ENCODE data around the gene SAP30BP.

Gene SAP30BP

DNA sequence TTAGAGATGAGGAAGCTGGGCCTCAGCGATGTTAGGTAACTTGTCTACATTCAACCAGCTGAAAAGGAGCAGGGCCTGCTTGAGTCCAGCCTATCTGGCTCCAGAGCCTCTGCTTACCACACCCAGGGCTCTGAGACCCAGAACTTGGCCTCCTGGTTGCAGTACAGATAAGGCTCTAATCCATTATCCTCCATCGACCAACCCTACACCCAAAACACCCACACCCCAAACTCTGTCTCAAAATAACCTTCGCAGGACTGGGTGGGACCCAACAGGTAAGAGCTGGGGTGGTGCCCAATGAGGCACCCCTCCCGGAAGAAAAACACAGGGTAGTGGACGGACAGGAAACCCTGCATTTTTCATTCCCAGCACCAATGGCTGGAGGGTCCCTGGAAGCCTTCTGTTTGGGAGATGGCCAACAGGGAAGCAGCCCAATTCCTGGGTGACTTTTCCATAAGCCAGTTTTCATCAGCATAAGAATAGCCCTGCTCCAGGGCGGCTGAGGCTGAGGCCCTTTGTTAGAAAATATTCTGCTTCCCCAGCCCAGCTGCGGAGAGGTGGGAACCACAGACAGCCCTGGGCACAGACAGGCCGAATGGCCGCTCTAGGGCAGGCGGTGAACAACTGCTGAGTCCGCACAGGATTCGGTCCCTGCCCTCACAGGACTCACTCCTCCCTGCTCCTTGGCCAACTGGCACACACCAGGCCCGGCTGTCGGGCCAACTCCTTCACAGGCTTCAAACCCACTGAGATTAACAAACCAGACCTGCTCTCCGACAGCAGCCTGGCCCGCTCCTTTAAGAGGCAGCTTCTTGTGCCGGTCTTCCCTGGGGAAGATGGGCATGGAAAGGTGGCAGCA lies 24.1 kb upstream of the SAP30BP start:
- TF ChIP-seq ZNF830 (tag by site-specific recombination; IDR thresholded peaks at IDR 0.05; ENCODE audit: low read depth) (no peak), ZNF449 (tag by site-specific recombination; IDR thresholded peaks at IDR 0.05) (no peak), ZBTB8A (tag by site-specific recombination; IDR thresholded peaks at IDR 0.05) (no peak), ZNF623 (tag by site-specific recombination; IDR thresholded peaks at IDR 0.05) (no peak)
- POLR2A ChIA-PET = interaction anchor here (1.4 kb wide), 1 partner anchor 137 kb away, joined by 3 read pairs; no protein-coding TSS in a partner anchor
- no peak overlapping the region for H3K27ac ChIP-seq (ENCODE audit: extremely low read depth, low read depth, low read length)

DNA sequence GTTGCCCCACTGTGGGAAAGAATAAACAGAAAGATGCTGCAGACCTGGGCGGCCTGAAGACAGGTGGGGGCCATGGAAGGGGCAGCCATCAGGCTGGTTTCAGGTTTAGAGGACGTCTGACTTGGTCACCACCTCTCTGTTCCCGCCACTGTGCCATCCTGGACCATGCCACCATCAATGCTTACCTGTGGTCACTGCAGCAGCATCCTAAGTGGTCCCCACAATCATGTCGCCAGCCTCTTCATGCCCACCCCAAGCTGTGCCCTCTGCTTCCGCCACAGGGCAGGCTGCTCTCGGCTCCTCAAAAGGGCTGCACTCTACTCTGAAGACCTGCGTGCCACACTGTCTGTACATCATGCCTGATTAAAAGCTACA lies 23.5 kb upstream of the SAP30BP start:
- peaks cover 10 to 72% of the 10 kb centered on the region in 2 experiments; a peak in 2 of 3 replicates for H3K36me3 ChIP-seq (ENCODE audit: control insufficient read depth in 2 of 2, insufficient read depth in 1 of 2, low read length in 2 of 2)

More for the DNA sequence above, 24.1 kb upstream of the SAP30BP start:
- peaks cover 9 to 71% of the 10 kb centered on the region in 2 experiments; a peak in 2 of 3 replicates for H3K36me3 ChIP-seq (ENCODE audit: control insufficient read depth in 2 of 2, insufficient read depth in 1 of 2, low read length in 2 of 2)
- H3K4me3 ChIP-seq (ENCODE audit: low read depth, low read length) = no peak overlapping the region
- no peaks in the 10 kb centered on the region for H3K9me3 ChIP-seq (ENCODE audit: control insufficient read depth, insufficient read depth, low read depth, low read length)
- CTCF ChIA-PET = interaction anchor here (0.9 to 22.8 kb wide), 4 partner anchors 9 to 43 kb away, joined by 3 to 410 read pairs (median 14); partner anchors contain the start of gene SMIM5
- no peaks in the 10 kb centered on the region for H3K4me1 ChIP-seq (ENCODE audit: control insufficient read depth, insufficient read depth, low read length)

DNA sequence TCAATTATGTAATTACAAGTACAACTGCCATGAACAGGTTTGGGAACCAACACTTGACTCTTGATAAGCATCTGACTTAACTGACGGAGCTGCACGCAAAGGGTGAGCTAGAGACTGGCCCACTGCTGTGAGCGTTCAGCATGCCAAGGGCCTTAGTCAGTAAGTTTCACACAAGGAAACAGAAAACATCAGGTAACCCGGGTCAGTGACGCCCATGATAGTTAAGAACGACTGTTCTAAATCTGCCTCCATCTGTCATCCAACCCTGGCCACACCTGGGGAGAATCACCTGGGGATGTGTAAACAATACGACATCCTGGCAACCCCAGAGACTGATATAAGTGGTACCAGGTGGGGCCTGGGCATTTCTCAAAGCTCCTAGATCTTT lies 21.6 kb upstream of the SAP30BP start:
- no peaks in the 10 kb centered on the region for H3K9me3 ChIP-seq (ENCODE audit: control insufficient read depth, insufficient read depth, low read depth, low read length)
- no peaks in the 10 kb centered on the region for H3K4me1 ChIP-seq (ENCODE audit: control insufficient read depth, insufficient read depth, low read length)
- H3K36me3 ChIP-seq (ENCODE audit: control insufficient read depth in 2 of 2, insufficient read depth in 1 of 2, low read length in 2 of 2) = peaks cover 12 to 74% of the 10 kb centered on the region in 2 experiments
- no peak overlapping the region for H3K27ac ChIP-seq (ENCODE audit: extremely low read depth, low read depth, low read length)
- TF ChIP-seq ZIC2 (tag by site-specific recombination; IDR thresholded peaks at IDR 0.05) = peak; percentile 28; the same call in 1 of the 2 replicates
- TF ChIP-seq ZNF629 (tag by site-specific recombination; IDR thresholded peaks at IDR 0.05) = peak; percentile 76
- TF ChIP-seq ZBTB21 (tag by site-specific recombination; IDR thresholded peaks at IDR 0.05) = 0 out of 2 replicates have a peak, but pooled peaks have one; percentile 14
- peak; percentile 48; the same call in 1 of the 2 replicates for TF ChIP-seq SP7 (tag by site-specific recombination; IDR thresholded peaks at IDR 0.05)
- TF ChIP-seq, protein P1, sequence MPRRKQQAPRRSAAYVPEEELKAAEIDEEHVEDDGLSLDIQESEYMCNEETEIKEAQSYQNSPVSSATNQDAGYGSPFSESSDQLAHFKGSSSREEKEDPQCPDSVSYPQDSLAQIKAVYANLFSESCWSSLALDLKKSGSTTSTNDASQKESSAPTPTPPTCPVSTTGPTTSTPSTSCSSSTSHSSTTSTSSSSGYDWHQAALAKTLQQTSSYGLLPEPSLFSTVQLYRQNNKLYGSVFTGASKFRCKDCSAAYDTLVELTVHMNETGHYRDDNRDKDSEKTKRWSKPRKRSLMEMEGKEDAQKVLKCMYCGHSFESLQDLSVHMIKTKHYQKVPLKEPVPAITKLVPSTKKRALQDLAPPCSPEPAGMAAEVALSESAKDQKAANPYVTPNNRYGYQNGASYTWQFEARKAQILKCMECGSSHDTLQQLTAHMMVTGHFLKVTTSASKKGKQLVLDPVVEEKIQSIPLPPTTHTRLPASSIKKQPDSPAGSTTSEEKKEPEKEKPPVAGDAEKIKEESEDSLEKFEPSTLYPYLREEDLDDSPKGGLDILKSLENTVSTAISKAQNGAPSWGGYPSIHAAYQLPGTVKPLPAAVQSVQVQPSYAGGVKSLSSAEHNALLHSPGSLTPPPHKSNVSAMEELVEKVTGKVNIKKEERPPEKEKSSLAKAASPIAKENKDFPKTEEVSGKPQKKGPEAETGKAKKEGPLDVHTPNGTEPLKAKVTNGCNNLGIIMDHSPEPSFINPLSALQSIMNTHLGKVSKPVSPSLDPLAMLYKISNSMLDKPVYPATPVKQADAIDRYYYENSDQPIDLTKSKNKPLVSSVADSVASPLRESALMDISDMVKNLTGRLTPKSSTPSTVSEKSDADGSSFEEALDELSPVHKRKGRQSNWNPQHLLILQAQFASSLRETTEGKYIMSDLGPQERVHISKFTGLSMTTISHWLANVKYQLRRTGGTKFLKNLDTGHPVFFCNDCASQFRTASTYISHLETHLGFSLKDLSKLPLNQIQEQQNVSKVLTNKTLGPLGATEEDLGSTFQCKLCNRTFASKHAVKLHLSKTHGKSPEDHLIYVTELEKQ (tag by site-specific recombination; IDR thresholded peaks at IDR 0.05; ENCODE audit: borderline replicate concordance) = no peak
- no peak for TF ChIP-seq ZFP41 (tag by site-specific recombination; IDR thresholded peaks at IDR 0.05; ENCODE audit: borderline replicate concordance)
- peak; percentile 12; the same call in 1 of the 2 replicates for TF ChIP-seq GLIS1 (tag by site-specific recombination; IDR thresholded peaks at IDR 0.05)
- no peak for TF ChIP-seq ZNF843 (tag by site-specific recombination; IDR thresholded peaks at IDR 0.05)
- no peak for TF ChIP-seq ZNF621 (tag by site-specific recombination; IDR thresholded peaks at IDR 0.05)
- no peak for TF ChIP-seq ZNF707 (tag by site-specific recombination; IDR thresholded peaks at IDR 0.05)
- TF ChIP-seq SP3 (tag by site-specific recombination; IDR thresholded peaks at IDR 0.05) = no peak
- POLR2A ChIA-PET = interaction anchor here (0.7 to 1.8 kb wide), 2 partner anchors 9 to 12 kb away, joined by 3 to 9 read pairs; partner anchors contain the start of gene SMIM5
- H3K4me3 ChIP-seq (ENCODE audit: low read depth, low read length) = no peak overlapping the region
- CTCF ChIA-PET = interaction anchor here (0.6 to 22.8 kb wide), 8 partner anchors 8 to 141 kb away, joined by 4 to 410 read pairs (median 13); partner anchors contain the start of gene SMIM5

More for the DNA sequence above, 23.5 kb upstream of the SAP30BP start:
- H3K9me3 ChIP-seq (ENCODE audit: control insufficient read depth, insufficient read depth, low read depth, low read length) = no peaks in the 10 kb centered on the region
- POLR2A ChIA-PET = interaction anchor here (1.4 kb wide), 1 partner anchor 136 kb away, joined by 3 read pairs; no protein-coding TSS in a partner anchor
- no peak overlapping the region for H3K27ac ChIP-seq (ENCODE audit: extremely low read depth, low read depth, low read length)
- CTCF ChIA-PET = interaction anchor here (1.0 to 22.8 kb wide), 4 partner anchors 10 to 106 kb away, joined by 3 to 410 read pairs (median 18); partner anchors contain the start of gene SMIM5
- no peaks in the 10 kb centered on the region for H3K4me1 ChIP-seq (ENCODE audit: control insufficient read depth, insufficient read depth, low read length)
- H3K4me3 ChIP-seq (ENCODE audit: low read depth, low read length) = no peak overlapping the region
- TF ChIP-seq SP3 (tag by site-specific recombination; IDR thresholded peaks at IDR 0.05) (no peak), ZNF514 (tag by site-specific recombination; IDR thresholded peaks at IDR 0.05) (no peak), ZNF561 (tag by site-specific recombination; IDR thresholded peaks at IDR 0.05; ENCODE audit: borderline replicate concordance) (no peak), MZF1 (tag by site-specific recombination; IDR thresholded peaks at IDR 0.05; ENCODE audit: borderline replicate concordance) (no peak), ZNF324 (tag by site-specific recombination; IDR thresholded peaks at IDR 0.05) (no peak), ZSCAN23 (tag by site-specific recombination; IDR thresholded peaks at IDR 0.05) (no peak), ZFP69B (tag by site-specific recombination; IDR thresholded peaks at IDR 0.05) (no peak), ZNF184 (tag by site-specific recombination; IDR thresholded peaks at IDR 0.05) (no peak), ZNF132 (tag by site-specific recombination; IDR thresholded peaks at IDR 0.05; ENCODE audit: borderline replicate concordance) (no peak)
- TF ChIP-seq, protein P2, sequence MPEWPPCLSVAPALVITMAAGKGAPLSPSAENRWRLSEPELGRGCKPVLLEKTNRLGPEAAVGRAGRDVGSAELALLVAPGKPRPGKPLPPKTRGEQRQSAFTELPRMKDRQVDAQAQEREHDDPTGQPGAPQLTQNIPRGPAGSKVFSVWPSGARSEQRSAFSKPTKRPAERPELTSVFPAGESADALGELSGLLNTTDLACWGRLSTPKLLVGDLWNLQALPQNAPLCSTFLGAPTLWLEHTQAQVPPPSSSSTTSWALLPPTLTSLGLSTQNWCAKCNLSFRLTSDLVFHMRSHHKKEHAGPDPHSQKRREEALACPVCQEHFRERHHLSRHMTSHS (tag by site-specific recombination; IDR thresholded peaks at IDR 0.05) = no peak

Measured in HEK293 (cell line).